Suprapubic skin (tissue), 4 donors: ENCODE data around the gene VCAM1.

Experiments
- EP300 ChIP-seq: sonication (generic); formaldehyde crosslinking; IDR thresholded peaks from one replicate; pipeline ENCODE4 v1.6.1; 2017; ENCODE audit warnings: antibody characterized with exemption
- POLR2AphosphoS5 ChIP-seq, 3 donors: sonication (generic); formaldehyde crosslinking; IDR thresholded peaks; one replicate each; pipeline ENCODE4 v1.6.1; 2017; ENCODE audit warnings: antibody characterized with exemption in 3 of 3
- TF ChIP-seq, protein P1 (sequence below), 2 donors: fragments of 200-600 bp in 1 of 2; fragments of 450-650 bp in 1 of 2; sonication (generic) in 1 of 2; IDR thresholded peaks; one replicate each; pipeline ENCODE4 v1.5.1; 2016 to 2019; ENCODE audit warnings: antibody characterized with exemption in 2 of 2, mild to moderate bottlenecking in 1 of 2, moderate library complexity in 1 of 2

DNA sequence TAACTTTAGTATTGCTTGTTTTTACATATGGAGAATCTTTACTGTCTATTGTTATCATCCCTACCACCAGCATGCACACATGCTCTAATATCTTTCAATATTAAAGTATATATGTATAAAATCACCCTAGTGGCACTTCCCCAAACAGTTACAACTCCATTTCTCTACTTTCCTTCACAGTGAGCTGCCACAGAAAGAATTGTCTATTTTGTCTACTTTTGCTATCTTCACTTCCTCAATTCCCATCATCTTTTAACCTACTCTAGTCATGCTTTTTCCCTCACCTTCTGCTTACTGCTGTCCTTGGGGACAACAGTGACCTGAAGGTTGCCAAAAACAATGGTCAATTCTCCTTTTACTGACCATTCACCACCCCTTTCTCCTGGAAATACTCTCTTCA, 59.2 kb downstream of the VCAM1 start:
- TF ChIP-seq, protein P1, sequence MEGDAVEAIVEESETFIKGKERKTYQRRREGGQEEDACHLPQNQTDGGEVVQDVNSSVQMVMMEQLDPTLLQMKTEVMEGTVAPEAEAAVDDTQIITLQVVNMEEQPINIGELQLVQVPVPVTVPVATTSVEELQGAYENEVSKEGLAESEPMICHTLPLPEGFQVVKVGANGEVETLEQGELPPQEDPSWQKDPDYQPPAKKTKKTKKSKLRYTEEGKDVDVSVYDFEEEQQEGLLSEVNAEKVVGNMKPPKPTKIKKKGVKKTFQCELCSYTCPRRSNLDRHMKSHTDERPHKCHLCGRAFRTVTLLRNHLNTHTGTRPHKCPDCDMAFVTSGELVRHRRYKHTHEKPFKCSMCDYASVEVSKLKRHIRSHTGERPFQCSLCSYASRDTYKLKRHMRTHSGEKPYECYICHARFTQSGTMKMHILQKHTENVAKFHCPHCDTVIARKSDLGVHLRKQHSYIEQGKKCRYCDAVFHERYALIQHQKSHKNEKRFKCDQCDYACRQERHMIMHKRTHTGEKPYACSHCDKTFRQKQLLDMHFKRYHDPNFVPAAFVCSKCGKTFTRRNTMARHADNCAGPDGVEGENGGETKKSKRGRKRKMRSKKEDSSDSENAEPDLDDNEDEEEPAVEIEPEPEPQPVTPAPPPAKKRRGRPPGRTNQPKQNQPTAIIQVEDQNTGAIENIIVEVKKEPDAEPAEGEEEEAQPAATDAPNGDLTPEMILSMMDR (IDR thresholded peaks at IDR 0.05), result no peak
- no peak for TF ChIP-seq EP300
- no peak for TF ChIP-seq POLR2AphosphoS5 (IDR thresholded peaks at IDR 0.05)
